HEK293 (cell line): ENCODE measurements around the gene MYH16.

Source experiments
- BCL11A ChIP-seq: fragments of 450-650 bp; formaldehyde crosslinking; IDR thresholded peaks from 2 replicates; pipeline ENCODE4 v1.5.1; 2016; ENCODE audit warnings: low read depth, missing biosample characterization, missing genetic modification characterization
- CTCF ChIP-seq: fragments of 450-650 bp; formaldehyde crosslinking; IDR thresholded peaks from 2 replicates; pipeline ENCODE4 v1.5.1; 2016; ENCODE audit warnings: missing biosample characterization, missing genetic modification characterization
- PRDM4 ChIP-seq: fragments of 450-650 bp; formaldehyde crosslinking; IDR thresholded peaks from 2 replicates; pipeline ENCODE4 v1.5.1; 2017; ENCODE audit warnings: missing biosample characterization, missing genetic modification characterization
- RBAK ChIP-seq: fragments of 450-650 bp; formaldehyde crosslinking; IDR thresholded peaks from 2 replicates; pipeline ENCODE4 v1.5.1; 2016; ENCODE audit warnings: missing biosample characterization, missing genetic modification characterization
- SETDB1 ChIP-seq: IDR thresholded peaks from one replicate; pipeline ENCODE4 v1.6.1; 2017; ENCODE audit warnings: mild to moderate bottlenecking, low read length, moderate library complexity, mixed read lengths; ENCODE audit not compliant: insufficient read length
- TRIM28 ChIP-seq: IDR thresholded peaks from 2 replicates; pipeline ENCODE4 v1.6.1; 2011; ENCODE audit warnings: low read length, control low read depth, borderline replicate concordance
- ZBTB11 ChIP-seq: fragments of 450-650 bp; formaldehyde crosslinking; conservative IDR thresholded peaks from 2 replicates; pipeline ENCODE4 v1.5.1; 2016; ENCODE audit warnings: low read depth, missing biosample characterization, missing genetic modification characterization
- ZBTB17 ChIP-seq: fragments of 450-650 bp; formaldehyde crosslinking; IDR thresholded peaks from 2 replicates; pipeline ENCODE4 v1.5.1; 2016; ENCODE audit warnings: missing biosample characterization, missing genetic modification characterization
- ZNF121 ChIP-seq: fragments of 450-650 bp; formaldehyde crosslinking; IDR thresholded peaks from 2 replicates; pipeline ENCODE4 v1.5.1; 2016; ENCODE audit warnings: missing biosample characterization, missing genetic modification characterization
- ZNF169 ChIP-seq: fragments of 450-650 bp; formaldehyde crosslinking; IDR thresholded peaks from 2 replicates; pipeline ENCODE4 v1.5.1; 2016; ENCODE audit warnings: missing biosample characterization, missing genetic modification characterization
- ZNF202 ChIP-seq: fragments of 450-650 bp; formaldehyde crosslinking; IDR thresholded peaks from 2 replicates; pipeline ENCODE4 v1.5.1; 2016; ENCODE audit warnings: missing biosample characterization, missing genetic modification characterization, borderline replicate concordance
- ZNF280D ChIP-seq: fragments of 450-650 bp; formaldehyde crosslinking; IDR thresholded peaks from 2 replicates; pipeline ENCODE4 v1.5.1; 2016; ENCODE audit warnings: missing biosample characterization, missing genetic modification characterization

GRCh38 chr7:99320371-99320770, 47.7 kb downstream of the MYH16 start:
- no peak for TF ChIP-seq ZBTB17 (tag by site-specific recombination)
- TF ChIP-seq ZNF169, result no peak
- no peak for TF ChIP-seq RBAK (tag by site-specific recombination)
- no peak for TF ChIP-seq TRIM28
- no peak for TF ChIP-seq ZNF280D
- TF ChIP-seq CTCF (tag by site-specific recombination), result no peak
- TF ChIP-seq ZBTB11 (tag by site-specific recombination), result no peak
- no peak for TF ChIP-seq SETDB1
- TF ChIP-seq PRDM4 (tag by site-specific recombination), result no peak
- no peak for TF ChIP-seq BCL11A (tag by site-specific recombination)
- TF ChIP-seq ZNF121 (tag by site-specific recombination), result no peak
- TF ChIP-seq ZNF202, result no peak
